ENCODE results near the gene CD276. TPM values are rescaled to one million over a fixed set of nuclear protein-coding genes. Genes with fewer than 3 reads are reported as not detected.

Gene CD276
- total RNA-seq, 1 experiment from 2014 or later: 75.4 TPM

DNA sequence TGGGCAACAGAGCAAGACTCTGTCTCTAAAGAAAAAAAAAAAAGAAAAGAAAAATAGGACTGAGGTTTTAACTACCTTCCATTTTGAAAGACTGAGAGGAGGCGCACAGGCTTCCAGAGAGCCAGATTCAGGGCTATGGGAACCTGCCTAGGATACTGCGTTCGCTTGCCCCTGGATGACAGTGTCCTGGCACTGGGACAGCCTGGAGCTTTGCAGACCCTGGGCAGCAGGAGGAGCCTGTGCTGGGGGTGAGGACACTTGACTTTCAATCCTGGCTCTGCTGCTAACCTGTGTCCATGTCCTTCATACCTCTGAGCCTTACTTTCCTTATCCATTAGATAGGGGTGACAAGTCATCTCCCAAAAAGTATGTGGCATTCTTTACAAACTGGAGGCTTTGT lies 31.2 kb downstream of the CD276 start:
- Histone ChIP-seq H3K4me2 (ENCODE audit: low read length) (no peak overlapping the region), H3K9ac (ENCODE audit: low read length) (no peak overlapping the region), H3K4me1 (ENCODE audit: control insufficient read depth in 1 of 2, insufficient read depth in 2 of 2, low read length in 2 of 2) (no peaks in the 10 kb centered on the region), H3K36me3 (ENCODE audit: control insufficient read depth in 1 of 2, insufficient read depth in 2 of 2, low read length in 2 of 2) (peaks cover 0 to 9% of the 10 kb centered on the region in 2 experiments; a peak in 3 of 4 replicates), H3K27ac (ENCODE audit: low read depth, low read length) (no peak overlapping the region), H3K9me2 (ENCODE audit: insufficient read depth) (no peaks in the 10 kb centered on the region), H3K4me3 (replicated peaks in 1 of 2; ENCODE audit: low read depth in 1 of 2, low read length in 2 of 2) (no peak overlapping the region), H4K20me1 (ENCODE audit: insufficient read depth) (no peaks in the 10 kb centered on the region), H3K9me3 (ENCODE audit: control insufficient read depth in 1 of 2, insufficient read depth in 1 of 2, low read depth in 1 of 2, low read length in 2 of 2) (no peaks in the 10 kb centered on the region), H3K79me2 (ENCODE audit: insufficient read depth, low read length) (no peaks in the 10 kb centered on the region), H3K27me3 (ENCODE audit: insufficient read depth, low read length) (no peaks in the 10 kb centered on the region), H2AFZ (ENCODE audit: low read depth, low read length, poor library complexity, severe bottlenecking) (no peak overlapping the region)
- ChIA-PET CTCF (interaction anchor here (1.7 kb wide), 1 partner anchor 11 kb away, joined by 5 read pairs; no protein-coding TSS in a partner anchor), RAD21 (ENCODE audit: low non-redundant PET in 1 of 2, low total read pairs in 2 of 2, uncharacterized antibody in 2 of 2, unreplicated experiment in 2 of 2) (no interaction called here), POLR2A (no interaction called here)
- intact Hi-C loops (cut with micrococcal nuclease): no loop called here
- no peak for ATAC-seq
- BruUV-seq (replicated peaks): no TSS peak
- TF ChIP-seq SRF (IDR thresholded peaks at IDR 0.05; ENCODE audit: low read depth): no peak
- TF ChIP-seq, protein P1, sequence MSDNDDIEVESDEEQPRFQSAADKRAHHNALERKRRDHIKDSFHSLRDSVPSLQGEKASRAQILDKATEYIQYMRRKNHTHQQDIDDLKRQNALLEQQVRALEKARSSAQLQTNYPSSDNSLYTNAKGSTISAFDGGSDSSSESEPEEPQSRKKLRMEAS (IDR thresholded peaks at IDR 0.05): no peak
- no peak for TF ChIP-seq EGR1 (IDR thresholded peaks at IDR 0.05; ENCODE audit: low read depth)
- TF ChIP-seq FOSL1 (IDR thresholded peaks at IDR 0.05; ENCODE audit: low read depth): no peak
- no peak for TF ChIP-seq POLR2A (IDR thresholded peaks at IDR 0.05; ENCODE audit: borderline replicate concordance, extremely low read depth, insufficient read depth, insufficient read length)
- TF ChIP-seq EZH2phosphoT487 (IDR thresholded peaks at IDR 0.05; ENCODE audit: borderline replicate concordance): no peak
- TF ChIP-seq RAD21 (IDR thresholded peaks at IDR 0.05; ENCODE audit: low read depth): no peak
- no peak for TF ChIP-seq CEBPB (IDR thresholded peaks at IDR 0.05; ENCODE audit: low read depth)
- TF ChIP-seq SIN3A (IDR thresholded peaks at IDR 0.05; ENCODE audit: low read depth): no peak
- no peak for DNase-seq (ENCODE audit: low read depth, low spot score)

GRCh38 chr15:73716417-73716816 lies 32.2 kb downstream of the CD276 start:
- POLR2A ChIA-PET: no interaction called here
- Histone ChIP-seq H3K9ac (ENCODE audit: low read length) (no peak overlapping the region), H3K9me3 (ENCODE audit: control insufficient read depth in 1 of 2, insufficient read depth in 1 of 2, low read depth in 1 of 2, low read length in 2 of 2) (no peaks in the 10 kb centered on the region), H3K27ac (ENCODE audit: low read depth, low read length) (no peak overlapping the region), H3K27me3 (ENCODE audit: insufficient read depth, low read length) (no peaks in the 10 kb centered on the region), H2AFZ (ENCODE audit: low read depth, low read length, poor library complexity, severe bottlenecking) (no peak overlapping the region), H3K9me2 (ENCODE audit: insufficient read depth) (no peaks in the 10 kb centered on the region), H3K79me2 (ENCODE audit: insufficient read depth, low read length) (no peaks in the 10 kb centered on the region), H4K20me1 (ENCODE audit: insufficient read depth) (no peaks in the 10 kb centered on the region), H3K4me1 (ENCODE audit: control insufficient read depth in 1 of 2, insufficient read depth in 2 of 2, low read length in 2 of 2) (no peaks in the 10 kb centered on the region), H3K4me3 (replicated peaks in 1 of 2; ENCODE audit: low read depth in 1 of 2, low read length in 2 of 2) (no peak overlapping the region), H3K36me3 (ENCODE audit: control insufficient read depth in 1 of 2, insufficient read depth in 2 of 2, low read length in 2 of 2) (peaks cover 0 to 6% of the 10 kb centered on the region in 2 experiments; a peak in 3 of 4 replicates), H3K4me2 (ENCODE audit: low read length) (no peak overlapping the region)
- BruUV-seq (replicated peaks): no TSS peak
- DNase-seq (ENCODE audit: low read depth, low spot score): no peak
- ATAC-seq: no peak
- TF ChIP-seq RAD21 (IDR thresholded peaks at IDR 0.05; ENCODE audit: low read depth): no peak
- TF ChIP-seq ZNF274 (IDR thresholded peaks at IDR 0.05; ENCODE audit: low read depth, low read length): no peak
- TF ChIP-seq SRF (IDR thresholded peaks at IDR 0.05; ENCODE audit: low read depth): no peak
- TF ChIP-seq FOSL1 (IDR thresholded peaks at IDR 0.05; ENCODE audit: low read depth): no peak
- TF ChIP-seq CTCF (IDR thresholded peaks at IDR 0.05 in 2 of 3, conservative IDR thresholded peaks at IDR 0.05 in 1 of 3; ENCODE audit: borderline replicate concordance in 1 of 3, insufficient read depth in 1 of 3, low read depth in 2 of 3, low read length in 2 of 3): no peak
- TF ChIP-seq TCF7L2 (IDR thresholded peaks at IDR 0.05; ENCODE audit: borderline replicate concordance, extremely low read depth, insufficient read depth, insufficient read length): no peak
- TF ChIP-seq, protein P2, sequence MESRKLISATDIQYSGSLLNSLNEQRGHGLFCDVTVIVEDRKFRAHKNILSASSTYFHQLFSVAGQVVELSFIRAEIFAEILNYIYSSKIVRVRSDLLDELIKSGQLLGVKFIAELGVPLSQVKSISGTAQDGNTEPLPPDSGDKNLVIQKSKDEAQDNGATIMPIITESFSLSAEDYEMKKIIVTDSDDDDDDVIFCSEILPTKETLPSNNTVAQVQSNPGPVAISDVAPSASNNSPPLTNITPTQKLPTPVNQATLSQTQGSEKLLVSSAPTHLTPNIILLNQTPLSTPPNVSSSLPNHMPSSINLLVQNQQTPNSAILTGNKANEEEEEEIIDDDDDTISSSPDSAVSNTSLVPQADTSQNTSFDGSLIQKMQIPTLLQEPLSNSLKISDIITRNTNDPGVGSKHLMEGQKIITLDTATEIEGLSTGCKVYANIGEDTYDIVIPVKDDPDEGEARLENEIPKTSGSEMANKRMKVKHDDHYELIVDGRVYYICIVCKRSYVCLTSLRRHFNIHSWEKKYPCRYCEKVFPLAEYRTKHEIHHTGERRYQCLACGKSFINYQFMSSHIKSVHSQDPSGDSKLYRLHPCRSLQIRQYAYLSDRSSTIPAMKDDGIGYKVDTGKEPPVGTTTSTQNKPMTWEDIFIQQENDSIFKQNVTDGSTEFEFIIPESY (IDR thresholded peaks at IDR 0.05; ENCODE audit: extremely low read depth, insufficient replicate concordance, low read length): no peak
- no peak for TF ChIP-seq CEBPB (IDR thresholded peaks at IDR 0.05; ENCODE audit: low read depth)
- no peak for TF ChIP-seq ELF1 (IDR thresholded peaks at IDR 0.05; ENCODE audit: borderline replicate concordance, low read depth)
- no peak for TF ChIP-seq EZH2phosphoT487 (IDR thresholded peaks at IDR 0.05; ENCODE audit: borderline replicate concordance)
- RAD21 ChIA-PET (ENCODE audit: low non-redundant PET in 1 of 2, low total read pairs in 2 of 2, uncharacterized antibody in 2 of 2, unreplicated experiment in 2 of 2): no interaction called here
- CTCF ChIA-PET: interaction anchor here (1.3 kb wide), 1 partner anchor 11 kb away, joined by 5 read pairs; no protein-coding TSS in a partner anchor
- intact Hi-C loops (cut with micrococcal nuclease): no loop called here

Measured in HCT116 (cell line).